ENCODE results near the gene KPNA3.

Gene KPNA3

DNA sequence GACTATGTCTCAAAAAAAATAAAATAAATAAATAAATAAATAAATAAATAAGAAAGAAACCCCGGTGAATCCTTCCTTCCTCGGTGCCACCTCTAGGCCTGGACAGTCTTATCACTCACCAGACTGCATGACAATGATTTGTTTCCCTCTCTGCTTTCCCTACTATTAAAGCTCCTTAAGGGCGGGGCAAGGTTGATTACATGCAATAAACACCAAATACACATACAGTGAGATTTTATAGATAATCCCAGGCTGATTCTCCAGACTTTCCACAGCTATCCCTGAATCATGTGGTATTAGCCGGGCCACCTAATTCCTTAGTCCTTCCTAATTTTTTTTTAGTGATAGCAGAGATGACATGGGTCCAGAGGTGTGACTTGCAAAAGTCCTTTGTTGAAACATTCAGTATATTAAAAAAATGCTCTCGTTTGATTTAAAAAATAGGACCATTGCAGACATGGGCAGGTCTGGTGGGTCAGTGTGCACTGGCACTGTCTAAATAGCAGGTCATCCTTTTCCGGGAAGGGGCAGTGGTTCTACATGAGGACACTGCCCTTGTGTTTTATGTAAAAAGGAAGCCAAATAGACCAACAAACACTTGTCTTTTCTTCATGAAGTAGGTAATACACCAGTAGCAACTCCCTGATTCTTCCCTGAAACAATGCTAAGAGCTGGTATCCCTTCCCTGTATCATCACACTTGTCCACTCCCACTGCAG lies 115.7 kb downstream of the KPNA3 start:
- DNase-seq = no peak

DNA sequence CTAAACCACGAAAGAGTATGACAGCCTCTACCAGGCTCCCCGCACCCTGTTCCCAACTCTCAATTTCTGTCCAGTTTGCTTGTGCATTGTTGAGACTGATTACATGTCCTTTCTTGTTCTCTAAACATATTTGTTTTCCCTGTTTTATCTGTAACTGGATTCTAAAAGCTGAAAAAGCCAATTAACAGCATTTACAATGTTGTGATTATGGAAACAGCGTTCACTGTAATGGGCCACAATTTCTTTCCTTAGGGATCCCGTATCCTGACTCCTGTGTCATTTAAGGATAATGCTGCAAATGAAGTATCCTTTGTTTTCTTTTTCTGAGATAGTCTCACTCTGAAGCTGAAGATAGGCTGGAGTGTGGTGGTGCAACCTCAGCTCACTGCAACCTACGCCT lies 121.7 kb downstream of the KPNA3 start:
- DNase-seq = no peak

DNA sequence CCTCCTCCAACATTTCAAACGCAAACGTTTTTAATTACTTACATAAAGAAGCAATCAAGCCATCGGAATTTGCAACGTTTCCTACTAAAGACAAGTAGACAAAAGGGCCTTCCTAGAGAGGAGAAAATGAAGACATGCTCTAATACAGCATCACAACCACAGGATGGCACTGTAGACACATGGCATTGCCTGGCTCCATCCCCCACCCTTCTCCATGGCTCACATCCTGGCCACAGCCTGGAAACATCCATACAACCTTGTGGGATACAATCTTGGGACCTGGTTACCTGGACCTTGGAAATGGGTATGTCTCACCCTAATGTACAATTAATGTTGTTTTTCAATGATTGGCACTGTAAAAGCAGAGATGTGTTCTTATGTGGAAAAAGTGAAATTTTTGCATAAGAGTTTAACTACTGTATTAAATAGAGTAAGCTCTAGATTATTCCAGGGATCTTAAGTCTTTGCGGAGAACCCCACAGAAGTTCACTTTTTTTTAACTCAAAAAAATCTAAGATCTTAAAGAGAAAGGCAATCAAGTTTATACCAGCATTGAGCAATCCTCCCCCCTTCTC lies 122.7 kb downstream of the KPNA3 start:
- DNase-seq = peak in 1 of 5 donors; percentile 14

DNA sequence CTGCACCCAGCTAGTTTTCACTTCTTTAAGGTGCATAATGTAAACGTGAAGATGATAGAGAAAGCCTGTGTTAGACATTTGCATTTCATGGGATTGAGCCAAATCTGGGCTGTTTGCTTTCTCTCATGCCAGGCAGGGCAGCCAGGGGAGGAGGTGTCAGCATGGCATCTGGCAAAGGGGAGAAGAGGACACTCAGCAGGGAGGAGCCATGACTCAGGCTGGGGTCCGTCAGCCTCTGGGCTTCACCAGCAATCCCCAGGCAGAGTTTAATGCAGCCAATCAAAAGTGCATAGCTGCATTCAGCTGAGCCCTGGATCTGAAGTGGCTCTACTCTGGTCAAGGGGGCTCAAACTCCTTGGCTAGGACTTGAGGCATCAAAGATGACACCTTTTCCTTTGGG lies 124.7 kb downstream of the KPNA3 start:
- DNase-seq = no peak

DNA sequence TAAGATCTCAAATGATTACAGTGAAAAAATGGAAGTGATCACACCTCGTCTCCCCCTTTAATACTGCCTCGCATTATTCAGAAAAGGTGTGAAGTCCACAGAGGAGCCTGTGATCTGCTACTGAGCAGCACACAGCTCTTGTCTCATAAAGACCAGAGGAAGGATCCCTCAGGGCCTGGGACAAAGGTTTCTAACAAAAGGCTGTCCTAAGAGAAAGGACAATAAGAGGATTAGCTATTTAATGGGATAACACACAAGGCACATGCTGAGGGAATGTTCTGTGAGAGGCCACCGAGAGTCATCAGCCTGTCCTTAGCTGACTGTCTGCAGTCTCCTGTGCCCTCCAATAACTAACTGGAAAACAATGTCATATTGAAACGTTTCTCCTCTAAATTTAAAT lies 127.9 kb downstream of the KPNA3 start:
- no peak for DNase-seq

DNA sequence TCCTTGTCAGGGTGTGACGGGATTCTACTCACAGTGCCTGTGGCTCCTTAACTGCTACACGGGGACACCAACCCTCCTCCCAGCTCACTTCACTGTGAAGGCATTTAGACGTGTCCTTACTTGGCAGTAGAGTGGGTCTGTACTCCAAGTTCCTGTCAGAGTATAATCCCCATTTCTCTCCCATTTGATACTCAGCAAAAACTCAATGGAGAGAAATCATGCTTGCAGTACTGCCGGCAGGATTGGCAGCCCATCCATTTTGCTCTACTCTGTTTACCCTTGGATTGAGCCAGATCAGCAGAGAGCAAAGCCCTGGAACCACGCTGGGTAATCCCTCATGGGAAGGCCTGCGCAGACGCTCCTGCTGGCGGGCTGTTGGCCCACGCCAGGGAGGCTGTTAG lies 135.2 kb downstream of the KPNA3 start:
- no peak for DNase-seq

DNA sequence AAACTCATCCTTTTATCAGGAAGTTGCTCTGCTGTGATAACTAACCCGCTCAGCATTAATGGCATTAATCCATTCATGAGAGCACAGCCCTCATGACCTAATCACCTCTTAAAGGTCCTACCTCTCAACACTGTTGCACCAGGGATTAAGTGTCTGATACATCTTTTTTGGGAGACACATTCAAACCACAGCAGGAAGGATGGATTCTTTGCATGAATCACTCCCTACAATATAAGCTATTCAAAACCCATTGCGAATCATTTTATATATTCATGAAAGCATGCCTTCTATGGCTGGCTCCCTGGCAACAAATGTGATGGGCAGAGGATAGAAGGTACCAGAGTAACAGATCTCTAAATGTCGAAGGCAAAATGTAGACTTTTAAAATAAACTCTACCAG lies 136.6 kb downstream of the KPNA3 start:
- DNase-seq = no peak

DNA sequence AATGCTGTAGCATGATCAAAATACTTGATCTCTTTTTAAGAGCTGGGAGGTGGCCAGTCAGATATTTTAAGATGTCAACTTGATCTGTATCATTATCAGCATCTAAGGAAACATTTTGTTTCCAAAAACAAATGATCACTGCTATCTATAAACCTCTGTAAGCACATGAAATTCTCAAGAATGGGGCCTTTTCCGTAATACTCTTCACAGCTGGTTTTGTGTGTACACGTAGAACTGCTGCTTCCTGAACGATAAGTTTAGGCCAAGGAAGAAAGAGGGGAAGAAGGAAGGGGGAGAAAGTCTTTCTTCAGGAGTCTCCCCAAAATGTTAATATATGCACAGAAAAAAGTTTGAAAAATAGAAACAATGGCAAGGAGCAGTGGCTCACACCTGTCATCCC lies 138.5 kb downstream of the KPNA3 start:
- DNase-seq = no peak

DNA sequence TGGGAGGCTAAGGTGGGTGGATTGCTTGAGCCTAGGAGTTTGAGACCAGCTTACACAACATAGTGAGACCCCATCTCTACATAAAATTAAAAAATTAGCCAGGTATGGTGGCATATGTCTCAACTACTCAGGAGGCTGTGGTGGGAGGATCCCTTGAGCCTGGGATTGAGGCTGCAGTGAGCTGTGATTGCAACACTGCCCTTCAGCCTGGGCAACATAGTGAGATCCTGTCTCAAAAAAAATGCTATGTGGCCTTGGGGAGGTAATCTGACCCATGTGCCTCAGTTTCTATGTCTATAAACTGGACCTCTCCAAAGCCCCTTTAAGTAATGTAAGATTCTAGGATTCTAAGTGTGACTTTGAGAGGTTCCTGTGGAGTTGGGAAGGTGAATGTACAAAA lies 139.0 kb downstream of the KPNA3 start:
- no peak for DNase-seq

DNA sequence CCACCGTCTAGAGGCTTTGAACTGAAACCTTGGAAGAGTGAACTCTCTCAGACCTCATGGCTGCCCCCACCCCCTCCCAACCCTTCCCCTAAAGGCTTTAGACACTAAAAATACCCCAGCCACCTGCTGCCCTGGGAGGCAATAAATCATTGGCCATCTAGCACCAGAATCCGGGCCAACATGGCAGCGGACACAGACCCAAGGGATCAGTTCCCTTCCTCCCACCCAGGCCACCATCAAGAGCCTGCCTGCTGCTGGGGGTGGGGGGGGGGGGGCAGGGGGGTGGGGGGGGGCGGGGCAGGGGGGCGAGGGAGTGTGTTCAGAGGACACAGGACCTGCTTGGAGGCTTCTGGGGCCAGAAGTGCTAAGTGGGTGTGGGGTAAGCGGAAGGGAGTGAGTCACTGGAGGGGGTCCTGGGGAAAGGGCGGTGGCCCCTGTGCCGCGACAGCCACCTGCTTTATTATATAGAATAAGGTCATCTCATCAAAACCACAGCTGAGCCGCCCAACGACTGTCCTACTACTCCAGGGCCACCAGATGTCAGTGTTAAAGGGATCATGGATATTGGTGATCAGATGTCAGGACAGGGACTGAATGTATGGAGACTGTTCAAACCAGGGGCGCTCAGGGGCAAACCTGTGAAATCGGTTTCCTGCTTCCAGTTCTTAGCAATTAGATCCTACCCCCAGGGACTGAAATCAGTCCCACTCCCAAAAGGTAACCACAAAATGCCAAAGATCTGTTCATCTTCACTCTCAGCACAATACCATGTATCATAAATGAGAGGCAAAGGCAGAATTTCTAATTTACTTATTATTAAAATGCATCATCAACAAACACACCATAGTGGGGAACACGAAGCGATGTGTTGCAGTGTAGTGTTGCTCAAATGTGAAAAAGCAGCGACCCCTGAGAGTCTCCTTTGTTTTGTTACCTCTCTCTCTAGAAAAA lies 139.9 kb downstream of the KPNA3 start:
- peak in 1 of 5 donors; percentile 23 for DNase-seq

DNA sequence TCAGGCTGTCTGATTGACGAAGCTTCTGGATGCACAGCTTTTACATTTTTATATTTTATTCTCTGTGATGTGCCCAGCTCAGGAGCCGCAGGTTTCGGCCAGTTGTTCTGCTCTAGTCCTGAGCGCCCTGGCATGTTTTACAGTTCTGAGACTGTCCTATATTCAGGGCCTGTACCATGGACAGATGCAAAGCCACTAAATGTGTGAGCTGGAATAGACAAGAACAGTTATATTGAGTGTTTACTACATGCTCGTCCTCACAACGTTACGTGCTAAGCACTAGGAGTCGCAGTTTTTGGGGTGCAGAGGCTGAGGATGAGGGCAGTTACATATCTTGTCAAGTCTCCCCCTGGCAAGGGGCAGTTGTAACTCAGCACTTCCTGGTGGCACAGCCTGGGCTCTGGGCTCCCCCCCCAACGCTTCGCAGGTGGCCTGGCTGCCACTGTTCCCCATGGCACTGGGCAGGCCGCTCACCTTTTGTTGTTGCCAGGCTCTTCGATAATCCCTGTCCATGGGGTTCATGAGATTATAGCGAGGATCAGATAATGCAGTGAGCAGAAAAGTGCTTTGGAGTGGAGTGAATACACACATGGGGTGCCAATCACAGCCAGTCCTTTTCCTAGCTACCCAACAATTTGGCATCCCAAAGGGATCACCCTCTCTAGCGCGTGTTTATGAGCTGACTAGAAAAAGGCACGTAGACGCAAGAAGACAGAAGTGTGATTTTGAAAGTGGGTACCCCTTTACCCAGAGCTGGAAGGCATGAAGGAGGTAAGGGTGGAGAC lies 140.7 kb downstream of the KPNA3 start:
- DNase-seq = no peak

DNA sequence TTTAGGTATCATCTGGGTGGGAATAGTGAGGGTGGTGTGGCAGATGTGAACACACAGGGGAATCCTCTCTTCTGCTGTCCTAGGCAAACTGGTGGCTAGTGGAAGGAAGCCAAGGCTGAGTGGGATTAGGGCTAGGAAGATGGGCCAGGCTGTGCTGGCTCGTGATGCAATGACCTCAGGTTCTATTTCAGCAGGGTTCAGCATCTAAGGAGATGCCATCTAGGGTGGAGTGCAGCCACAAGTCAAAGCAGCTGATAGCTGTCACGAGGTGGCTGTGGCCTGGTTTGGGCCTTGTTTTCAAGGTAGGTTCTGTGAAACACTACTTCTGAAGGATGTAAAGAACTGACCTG lies 142.5 kb downstream of the KPNA3 start:
- DNase-seq = no peak
